Gastroesophageal sphincter (tissue), 4 donors: ENCODE measurements around the gene SERPINH1. TPM values are rescaled to one million over a fixed set of nuclear protein-coding genes. Genes with fewer than 3 reads are reported as not detected.

ENCODE experiments used
- ATAC-seq: fragments of 150-250 bp; one replicate; pipeline ENCODE4 v1.9.1; 2016; ENCODE audit warnings: mild to moderate bottlenecking, moderate library complexity
- H3K27ac ChIP-seq, 4 donors: fragments of 200-600 bp; sonication (generic) in 3 of 4; 1 replicate in 3 of 4; 2 replicates in 1 of 4; pipeline ENCODE4 v1.5.1; 2016 to 2019
- H3K27me3 ChIP-seq: fragments of 200-600 bp; sonication (generic); one replicate; pipeline ENCODE4 v1.5.1; 2019
- H3K36me3 ChIP-seq, 2 donors: fragments of 200-600 bp; sonication (generic); one replicate each; pipeline ENCODE4 v1.5.1; 2019; ENCODE audit warnings: control low read depth in 1 of 2
- H3K4me1 ChIP-seq, 3 donors: fragments of 200-600 bp; sonication (generic); 1 replicate in 2 of 3; 2 replicates in 1 of 3; pipeline ENCODE4 v1.5.1; 2016 to 2019; ENCODE audit warnings: control low read depth in 2 of 3
- H3K4me3 ChIP-seq, 2 donors: fragments of 200-600 bp; sonication (generic); one replicate each; pipeline ENCODE4 v1.5.1; 2019; ENCODE audit warnings: mild to moderate bottlenecking in 1 of 2, moderate library complexity in 1 of 2
- H3K9me3 ChIP-seq, 3 donors: fragments of 200-600 bp; sonication (generic); one replicate each; pipeline ENCODE4 v1.5.1; 2017 to 2019; ENCODE audit warnings: control low read depth in 2 of 3
- CTCF ChIP-seq, 4 experiments: fragments of 200-600 bp in 2 of 4; fragments of 450-650 bp in 2 of 4; sonication (generic) in 1 of 4; IDR thresholded peaks; one replicate each; pipeline ENCODE4 v1.5.1; 2017 to 2019; ENCODE audit warnings: antibody characterized with exemption in 4 of 4, mild to moderate bottlenecking in 2 of 4, moderate library complexity in 2 of 4
- EP300 ChIP-seq: sonication (generic); formaldehyde crosslinking; IDR thresholded peaks from one replicate; pipeline ENCODE4 v1.6.1; 2017; ENCODE audit warnings: antibody characterized with exemption, mild to moderate bottlenecking
- POLR2A ChIP-seq, 2 donors: fragments of 450-650 bp; IDR thresholded peaks; one replicate each; pipeline ENCODE4 v1.6.1; 2017; ENCODE audit warnings: antibody characterized with exemption in 2 of 2, mild to moderate bottlenecking in 2 of 2, moderate library complexity in 1 of 2
- POLR2AphosphoS5 ChIP-seq: sonication (generic); formaldehyde crosslinking; IDR thresholded peaks from one replicate; pipeline ENCODE4 v1.6.1; 2017; ENCODE audit warnings: antibody characterized with exemption
- WGBS, 2 donors: methylation state at CpG; one replicate each; pipeline ENCODE4 v1.1.5; 2018; ENCODE audit warnings: low coverage in 1 of 2; 5-methylcytosine and 5-hydroxymethylcytosine counted together
- total RNA-seq, 4 donors: library from RNA; depleted of rRNA; stranded (reverse); fragments of >200 nt; gene quantifications; one replicate each; pipeline ENCODE4 v1.1.0, GENCODE V29; 2016

SERPINH1 gene
- total RNA-seq, 4 donors from 2014 or later = 127 to 284 (median 175) TPM

- TF ChIP-seq POLR2AphosphoS5 (no peak), CTCF (IDR thresholded peaks at IDR 0.05) (no peak), POLR2A (IDR thresholded peaks at IDR 0.05) (no peak), EP300 (no peak)
- Histone ChIP-seq H3K4me3 (peak overlapping the region; percentile 60 to 74), H3K4me1 (peaks cover 0 to 40% (median 14%) of the 10 kb centered on the region in 3 donors), H3K27ac (peak overlapping the region in 2 of 4 donors; percentile 63 to 72), H3K27me3 (peaks cover 13% of the 10 kb centered on the region), H3K9me3 (no peaks in the 10 kb centered on the region), H3K36me3 (no peaks in the 10 kb centered on the region)
- no peak for ATAC-seq
- WGBS, 2 donors = 2 to 3% methylated on average over 5 to 8 of the region's 21 CpGs
These were observed 35.9 kb upstream of the SERPINH1 start for GRCh38 chr11:75526192-75526541.

GRCh38 chr11:75527130-75527529 lies 34.9 kb upstream of the SERPINH1 start:
- Histone ChIP-seq H3K9me3 (no peaks in the 10 kb centered on the region), H3K4me1 (peaks cover 0 to 40% (median 15%) of the 10 kb centered on the region in 3 donors), H3K27ac (no peak overlapping the region), H3K36me3 (no peaks in the 10 kb centered on the region), H3K4me3 (no peak overlapping the region), H3K27me3 (peaks cover 13% of the 10 kb centered on the region)
- WGBS, 2 donors = 90 to 100% methylated on average over 2 of the region's 5 CpGs
- no peak for TF ChIP-seq POLR2A (IDR thresholded peaks at IDR 0.05)
- no peak for TF ChIP-seq EP300
- TF ChIP-seq POLR2AphosphoS5 = no peak
- TF ChIP-seq CTCF (IDR thresholded peaks at IDR 0.05) = no peak
- ATAC-seq = no peak

GRCh38 chr11:75527938-75528735 lies 33.9 kb upstream of the SERPINH1 start:
- no peak for ATAC-seq
- Histone ChIP-seq H3K27me3 (peaks cover 12% of the 10 kb centered on the region), H3K9me3 (no peaks in the 10 kb centered on the region), H3K36me3 (no peaks in the 10 kb centered on the region), H3K4me3 (no peak overlapping the region), H3K4me1 (peaks cover 0 to 34% (median 16%) of the 10 kb centered on the region in 3 donors), H3K27ac (no peak overlapping the region)
- WGBS, 2 donors = 69 to 75% methylated on average over 1 to 5 of the region's 10 CpGs
- TF ChIP-seq EP300 (no peak), CTCF (IDR thresholded peaks at IDR 0.05) (no peak)

GRCh38 chr11:75530577-75530976 lies 31.5 kb upstream of the SERPINH1 start:
- Histone ChIP-seq H3K36me3 (no peaks in the 10 kb centered on the region), H3K9me3 (no peaks in the 10 kb centered on the region), H3K4me3 (no peak overlapping the region), H3K27ac (no peak overlapping the region), H3K27me3 (no peaks in the 10 kb centered on the region), H3K4me1 (peaks cover 0 to 11% (median 7%) of the 10 kb centered on the region in 3 donors)
- no peak for ATAC-seq
- WGBS, 2 donors = 79 to 86% methylated on average over 3 of the region's 3 CpGs
- no peak for TF ChIP-seq EP300
- TF ChIP-seq CTCF (IDR thresholded peaks at IDR 0.05) = no peak
- TF ChIP-seq POLR2AphosphoS5 = no peak
- TF ChIP-seq POLR2A (IDR thresholded peaks at IDR 0.05) = no peak

- Histone ChIP-seq H3K4me3 (no peak overlapping the region), H3K9me3 (no peaks in the 10 kb centered on the region), H3K4me1 (peaks cover 0 to 5% (median 5%) of the 10 kb centered on the region in 3 donors), H3K36me3 (no peaks in the 10 kb centered on the region), H3K27ac (no peak overlapping the region), H3K27me3 (no peaks in the 10 kb centered on the region)
- WGBS, 2 donors = 88% methylated on average over 2 of the region's 4 CpGs; no CpG with 5 or more reads in 1 of the 2 donors
- peak; percentile 4 for ATAC-seq
- TF ChIP-seq POLR2AphosphoS5 = no peak
- TF ChIP-seq POLR2A (IDR thresholded peaks at IDR 0.05) = no peak
- TF ChIP-seq EP300 = no peak
- TF ChIP-seq CTCF (IDR thresholded peaks at IDR 0.05) = no peak
These were observed 30.7 kb upstream of the SERPINH1 start for GRCh38 chr11:75531325-75531724.
